GM19238 (cell line): ENCODE data around the gene ERC2.

Source experiments
- DNase-seq: peaks from one replicate; pipeline ENCODE4 v3.0.0; 2011; ENCODE audit warnings: low spot score; ENCODE audit not compliant: insufficient read length

The ERC2 gene

DNA sequence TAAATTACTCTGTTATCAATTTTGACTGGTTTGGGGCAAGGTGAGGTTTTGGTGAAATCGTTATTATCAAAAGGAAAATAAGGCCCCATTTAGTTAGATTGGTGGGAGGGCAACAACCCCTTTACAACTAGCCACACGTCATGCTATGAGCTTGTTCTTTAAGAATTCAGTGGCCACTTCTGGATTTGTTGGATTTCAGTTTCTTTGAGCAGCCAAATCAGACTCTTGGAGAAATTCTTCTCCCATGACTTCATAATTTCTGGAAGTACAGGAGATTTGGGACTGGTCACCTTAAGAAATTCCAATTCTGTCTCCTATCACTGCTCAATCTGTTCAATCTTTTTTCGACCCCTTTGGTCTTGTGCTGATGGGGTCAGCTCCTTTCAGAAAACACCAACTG is 966.4 kb downstream of the ERC2 start:
- no peak for DNase-seq

DNA sequence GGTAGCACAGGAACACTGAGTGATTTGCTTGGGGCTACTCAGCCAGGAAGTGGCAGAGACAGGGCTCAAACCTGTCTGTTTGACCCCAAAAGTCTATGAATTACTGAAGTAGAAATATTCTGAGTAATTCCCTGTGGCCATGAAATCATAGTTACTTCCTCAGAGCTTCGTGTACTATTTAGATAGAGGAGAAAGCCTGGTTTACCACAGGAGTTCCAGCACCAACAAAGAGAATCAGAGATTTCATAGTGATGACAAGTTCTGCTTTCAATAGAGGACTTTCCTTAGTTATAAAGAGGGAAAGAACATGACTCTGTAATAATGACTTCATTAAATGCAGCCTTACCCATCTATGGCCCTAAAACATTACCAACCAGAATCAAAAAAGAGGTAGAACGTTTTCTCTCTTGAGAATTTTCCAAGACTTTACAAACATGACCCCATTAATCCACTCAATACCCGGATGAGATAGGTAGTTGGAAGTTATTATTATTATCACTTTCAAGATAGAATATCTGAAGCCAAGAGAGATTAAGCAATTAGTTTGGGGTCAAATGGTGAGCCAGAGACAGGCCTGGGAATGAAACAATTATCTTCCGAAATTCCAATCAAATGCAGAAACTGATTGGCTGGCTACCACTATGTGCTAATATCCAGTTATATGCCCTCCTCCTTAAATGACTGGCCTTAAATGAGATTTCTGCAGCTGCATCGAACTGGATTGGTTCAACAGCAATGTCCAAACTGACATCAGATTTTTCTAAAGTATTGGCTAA is 967.5 kb downstream of the ERC2 start:
- no peak for DNase-seq

DNA sequence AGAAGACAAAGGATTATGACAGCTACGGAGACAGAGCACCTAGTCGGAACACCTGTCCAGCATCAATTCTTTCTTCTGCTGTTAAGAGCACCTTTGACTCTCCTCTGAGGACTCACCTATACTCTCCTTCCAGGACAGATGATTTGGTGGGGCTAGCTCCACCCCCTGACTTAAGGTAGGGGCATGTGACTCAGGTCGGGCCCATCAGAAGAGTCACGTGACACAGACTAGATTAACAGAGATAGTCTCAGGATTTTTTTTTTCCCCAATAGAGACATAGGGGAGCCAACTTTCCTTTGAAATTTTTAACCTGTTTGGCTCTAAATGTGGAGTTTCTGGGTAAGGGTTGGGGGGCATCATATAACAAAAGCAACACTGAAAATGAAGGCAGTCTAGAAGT is 969.7 kb downstream of the ERC2 start:
- no peak for DNase-seq

DNA sequence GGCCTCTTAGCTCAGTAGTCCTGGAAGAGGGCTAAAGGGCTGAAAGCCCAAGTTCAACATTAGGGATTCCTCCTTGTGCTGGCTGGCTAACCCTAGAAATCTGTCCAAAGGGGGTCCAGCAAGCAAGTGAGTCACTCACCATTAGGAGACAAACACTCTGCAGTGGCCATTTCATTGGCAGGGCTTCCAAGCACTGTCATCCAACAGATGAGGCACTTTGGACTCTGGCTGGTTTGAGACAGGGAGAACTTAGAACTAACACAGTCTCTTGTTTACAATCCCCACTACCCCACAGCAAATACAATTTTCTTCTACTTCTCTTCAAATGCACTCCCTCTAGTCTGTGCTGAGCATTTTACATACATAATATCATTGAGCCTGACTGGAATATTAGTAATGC is 971.0 kb downstream of the ERC2 start:
- DNase-seq = no peak

DNA sequence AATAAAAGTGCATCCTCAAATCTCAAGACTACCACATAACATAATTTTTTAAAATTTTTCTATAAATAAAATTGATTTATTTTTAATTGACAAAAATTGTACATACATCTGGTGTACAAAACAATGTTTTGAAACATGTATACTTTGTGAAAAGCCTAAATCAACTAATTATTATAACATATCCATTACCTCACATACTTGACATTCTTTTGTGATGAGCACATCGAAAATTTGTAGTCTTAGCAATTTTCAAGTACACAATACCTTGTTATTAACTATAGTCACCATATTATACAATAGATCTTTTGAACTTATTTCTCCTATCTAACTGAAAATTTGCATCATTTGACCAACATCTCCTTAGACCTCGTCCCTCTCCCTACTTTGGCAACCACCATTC is 973.3 kb downstream of the ERC2 start:
- no peak for DNase-seq

DNA sequence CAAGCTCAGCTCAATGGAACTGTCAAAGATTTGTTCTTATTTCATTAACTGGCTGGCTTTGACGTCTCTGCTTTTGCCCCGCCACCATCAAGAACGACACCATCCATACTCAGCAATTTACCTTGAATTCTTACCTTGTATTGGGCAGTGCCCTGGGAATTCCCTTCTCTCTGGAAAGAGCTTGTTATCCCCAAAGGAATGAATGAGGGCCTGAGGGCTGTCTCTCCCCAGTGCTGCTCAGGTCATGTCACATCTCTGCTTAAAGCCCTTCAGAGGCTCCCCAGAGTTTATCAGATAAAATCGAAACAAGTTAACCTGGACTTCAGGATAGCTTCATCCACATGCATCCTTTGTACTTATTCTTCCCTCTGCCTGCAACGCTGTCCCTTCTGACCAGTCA is 975.3 kb downstream of the ERC2 start:
- DNase-seq = no peak

DNA sequence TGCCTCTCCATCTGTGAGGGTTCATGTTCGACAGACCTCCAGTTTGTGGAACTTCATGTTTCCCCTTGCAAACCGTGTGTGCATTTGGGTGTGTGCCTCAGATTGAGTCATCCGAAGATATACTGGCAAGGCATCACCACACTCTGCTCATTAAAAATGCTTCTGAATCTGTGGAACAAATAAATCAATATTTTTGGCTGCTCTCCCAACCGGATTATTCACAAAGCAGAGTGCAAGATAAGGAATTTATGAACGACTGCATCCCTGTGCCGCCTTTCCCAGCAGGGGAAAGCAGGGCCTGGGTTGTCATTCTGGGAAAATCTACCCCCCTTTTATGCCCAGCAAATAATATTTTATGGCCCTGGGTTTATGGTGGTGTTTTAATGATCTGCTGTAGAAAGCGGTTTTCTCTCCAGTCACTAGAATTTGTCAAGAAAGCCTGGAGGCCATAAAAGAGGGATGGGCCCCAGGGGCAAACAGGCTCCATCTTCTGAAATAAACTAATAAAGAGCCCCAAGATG is 976.9 kb downstream of the ERC2 start:
- DNase-seq = no peak

DNA sequence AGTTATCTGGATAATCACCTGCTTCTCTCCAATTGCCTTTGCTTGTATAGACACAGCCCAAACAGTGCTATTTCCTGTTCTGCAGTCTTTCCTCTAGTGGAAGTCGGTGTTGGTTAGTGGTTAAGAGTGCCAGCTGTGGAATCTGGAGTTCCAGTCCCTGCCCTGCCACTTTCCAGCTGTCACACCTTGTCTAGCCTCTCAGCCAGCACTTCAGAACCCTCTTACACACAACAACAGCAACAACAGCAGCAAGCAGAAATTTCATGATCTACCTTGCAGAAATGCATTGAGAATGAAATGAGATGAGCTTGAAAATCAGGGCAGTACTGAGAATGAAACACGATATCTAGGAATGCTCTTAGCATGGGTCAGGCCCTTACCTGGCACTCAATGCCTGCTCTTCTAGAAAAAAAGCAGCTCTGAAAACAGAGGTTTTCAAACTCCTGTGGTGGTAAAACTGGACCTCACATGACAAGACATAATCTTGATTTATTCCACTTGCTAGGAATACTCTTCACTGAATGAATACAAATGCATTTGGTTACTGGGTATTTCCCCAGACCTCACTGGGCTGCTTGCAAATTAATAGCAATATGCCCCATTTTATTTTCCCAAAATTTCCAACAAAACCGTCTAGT is 977.9 kb downstream of the ERC2 start:
- DNase-seq = no peak

DNA sequence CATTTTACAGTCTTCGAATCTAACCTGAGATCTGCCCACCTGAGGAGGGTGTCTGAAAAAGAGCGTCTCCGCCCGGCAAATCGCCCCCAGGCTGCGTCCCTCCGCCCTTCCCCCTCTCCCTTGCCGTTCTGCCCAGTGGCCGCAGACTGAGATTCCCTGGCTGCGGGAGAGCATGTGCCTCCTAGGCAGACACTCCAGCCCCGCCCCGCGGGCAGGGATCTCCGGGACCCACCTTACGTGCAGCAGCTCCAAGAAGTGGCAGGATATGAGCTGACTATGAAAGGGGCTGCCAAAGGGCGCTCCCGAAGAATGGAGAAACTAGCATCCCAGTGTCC is 978.5 kb downstream of the ERC2 start:
- DNase-seq = no peak

DNA sequence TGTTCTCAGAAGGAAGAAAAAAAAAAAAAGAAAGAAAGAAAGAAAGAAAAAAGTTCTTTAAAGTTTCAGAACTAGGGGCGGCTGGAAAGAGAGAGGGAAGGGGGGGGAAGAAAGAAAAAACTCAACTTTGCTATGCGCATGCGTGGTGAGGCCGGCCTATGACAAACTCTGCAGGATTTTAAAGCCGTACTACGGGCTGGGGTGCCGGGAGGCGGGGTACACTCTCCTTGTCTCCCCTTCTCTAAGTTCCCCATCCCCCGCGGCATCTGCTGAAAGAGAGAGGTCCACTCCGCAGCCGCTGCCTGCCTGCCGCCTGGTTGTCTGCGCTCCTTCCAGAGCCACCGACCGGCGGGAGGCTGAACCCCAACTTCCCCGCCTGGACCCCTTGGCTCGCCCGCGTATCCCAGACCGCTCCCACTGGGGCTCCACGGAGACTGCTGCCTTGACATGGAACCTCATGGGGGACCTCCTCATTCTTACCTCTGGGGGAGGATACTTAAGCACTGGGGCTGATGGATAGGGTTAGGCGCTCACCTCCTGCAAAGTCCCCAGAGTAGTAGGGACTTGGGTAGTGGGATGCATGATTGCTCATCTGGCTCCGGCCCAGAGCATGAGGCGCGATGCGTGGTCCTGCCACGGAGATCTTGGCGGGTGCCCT is 979.7 kb downstream of the ERC2 start:
- DNase-seq = no peak

DNA sequence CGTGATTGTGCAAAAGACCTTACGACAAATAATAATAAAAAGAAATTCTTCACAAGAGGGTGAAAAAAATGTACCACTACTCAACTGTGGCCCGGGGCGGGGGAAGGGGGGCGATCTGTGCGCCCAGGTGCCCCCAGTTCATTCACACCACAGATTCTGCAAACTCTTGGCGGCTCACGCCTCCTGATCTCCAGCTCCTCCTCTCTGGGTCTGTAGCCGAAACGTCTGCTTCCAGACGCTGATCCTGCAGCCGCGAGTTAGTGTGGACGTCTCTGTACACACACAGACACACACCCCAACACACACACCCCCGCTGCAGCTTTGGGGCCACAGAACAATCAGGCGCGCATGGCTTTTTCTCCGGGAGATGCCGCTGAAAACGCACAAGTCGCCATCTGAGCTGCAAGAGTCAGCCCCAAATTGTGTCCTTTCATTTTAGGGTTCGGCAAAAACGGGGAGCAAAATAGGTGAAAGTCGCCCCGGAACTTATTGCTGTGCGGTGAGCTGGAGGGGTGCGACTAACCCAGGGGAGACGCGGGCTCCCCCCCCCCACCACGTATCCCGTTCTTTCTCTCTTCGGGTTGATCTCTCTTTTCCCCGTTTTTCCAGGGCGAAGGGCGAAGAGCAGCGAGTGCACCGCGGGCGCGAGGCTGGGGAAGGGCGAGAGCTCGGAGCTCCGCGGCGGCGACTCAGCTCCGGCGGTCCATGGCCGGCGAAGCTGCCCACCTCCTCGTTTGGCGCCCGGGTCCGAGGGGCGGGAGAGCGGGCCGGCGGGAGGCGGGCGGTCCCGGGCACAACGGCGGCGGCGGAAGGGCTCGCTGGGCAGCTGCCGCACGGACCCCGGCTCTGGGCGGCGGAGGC is 980.7 kb downstream of the ERC2 start:
- no peak for DNase-seq

DNA sequence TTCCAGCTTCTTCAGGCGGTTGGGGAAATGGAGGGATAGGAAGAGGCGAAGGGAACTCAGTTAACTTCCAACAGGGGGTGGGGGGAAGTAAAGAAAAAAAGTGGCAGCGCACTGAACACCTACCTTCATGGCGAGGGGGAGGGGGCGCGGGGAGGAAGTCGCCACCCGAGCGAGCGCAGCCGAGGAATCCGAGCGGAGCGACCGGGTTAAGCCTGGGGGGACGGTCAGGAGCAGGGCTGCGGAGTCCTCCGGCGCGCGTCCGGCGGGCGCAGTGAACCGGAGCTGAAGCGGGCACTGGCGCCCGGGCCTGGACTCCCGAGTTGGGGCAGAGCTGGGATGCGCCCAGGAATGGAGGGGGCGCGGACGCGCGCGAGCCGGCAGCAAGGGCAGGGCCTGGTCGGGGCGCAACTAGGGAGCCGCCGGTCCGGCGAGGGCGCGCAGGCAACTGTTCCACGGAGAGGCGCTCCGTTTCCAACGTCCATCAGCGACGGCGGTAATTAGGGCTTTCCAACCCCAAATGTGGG is 981.3 kb downstream of the ERC2 start, which contains the start of gene WNT5A:
Gene WNT5A (minus strand): TSS at position 450 of the 524 bp plus-strand sequence. CDS start 321 bp downstream, at position 129.
- no peak for DNase-seq

DNA sequence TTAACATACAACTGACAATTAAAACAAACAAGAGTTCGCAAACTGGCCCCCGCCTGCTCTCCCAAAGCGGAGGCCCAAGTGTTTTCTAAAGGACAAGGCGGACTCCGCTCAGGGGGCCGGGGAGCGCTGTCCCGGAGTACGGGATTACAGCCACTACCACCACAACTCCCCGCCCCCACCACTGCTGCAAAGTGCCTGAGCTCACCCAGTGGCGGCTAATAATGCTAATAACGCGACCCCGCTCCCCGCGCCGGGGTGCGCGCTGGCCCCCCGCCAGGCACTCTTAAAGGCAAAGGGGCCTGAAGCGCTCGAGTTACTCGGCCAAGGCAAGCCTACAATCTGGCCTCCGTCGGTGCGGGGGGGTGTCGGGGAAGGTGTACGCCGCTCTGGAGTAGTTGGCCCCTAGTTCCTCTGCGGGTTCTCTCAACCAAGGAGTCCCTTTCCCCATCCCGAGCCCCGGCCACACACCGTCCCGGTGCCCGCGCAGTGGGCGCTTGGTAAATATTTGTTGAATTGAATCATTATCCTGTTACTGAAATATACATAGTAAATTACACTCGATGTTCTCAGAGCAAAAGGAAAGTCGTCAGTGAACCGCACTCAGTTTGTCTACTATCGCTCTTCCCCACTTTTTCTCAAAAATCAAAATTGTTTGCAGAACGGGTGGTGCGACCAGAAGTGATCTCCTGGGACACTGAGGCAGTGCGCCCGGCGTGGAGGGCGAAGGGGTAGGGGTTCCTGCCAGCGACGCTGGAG is 982.0 kb downstream of the ERC2 start:
- DNase-seq = no peak

DNA sequence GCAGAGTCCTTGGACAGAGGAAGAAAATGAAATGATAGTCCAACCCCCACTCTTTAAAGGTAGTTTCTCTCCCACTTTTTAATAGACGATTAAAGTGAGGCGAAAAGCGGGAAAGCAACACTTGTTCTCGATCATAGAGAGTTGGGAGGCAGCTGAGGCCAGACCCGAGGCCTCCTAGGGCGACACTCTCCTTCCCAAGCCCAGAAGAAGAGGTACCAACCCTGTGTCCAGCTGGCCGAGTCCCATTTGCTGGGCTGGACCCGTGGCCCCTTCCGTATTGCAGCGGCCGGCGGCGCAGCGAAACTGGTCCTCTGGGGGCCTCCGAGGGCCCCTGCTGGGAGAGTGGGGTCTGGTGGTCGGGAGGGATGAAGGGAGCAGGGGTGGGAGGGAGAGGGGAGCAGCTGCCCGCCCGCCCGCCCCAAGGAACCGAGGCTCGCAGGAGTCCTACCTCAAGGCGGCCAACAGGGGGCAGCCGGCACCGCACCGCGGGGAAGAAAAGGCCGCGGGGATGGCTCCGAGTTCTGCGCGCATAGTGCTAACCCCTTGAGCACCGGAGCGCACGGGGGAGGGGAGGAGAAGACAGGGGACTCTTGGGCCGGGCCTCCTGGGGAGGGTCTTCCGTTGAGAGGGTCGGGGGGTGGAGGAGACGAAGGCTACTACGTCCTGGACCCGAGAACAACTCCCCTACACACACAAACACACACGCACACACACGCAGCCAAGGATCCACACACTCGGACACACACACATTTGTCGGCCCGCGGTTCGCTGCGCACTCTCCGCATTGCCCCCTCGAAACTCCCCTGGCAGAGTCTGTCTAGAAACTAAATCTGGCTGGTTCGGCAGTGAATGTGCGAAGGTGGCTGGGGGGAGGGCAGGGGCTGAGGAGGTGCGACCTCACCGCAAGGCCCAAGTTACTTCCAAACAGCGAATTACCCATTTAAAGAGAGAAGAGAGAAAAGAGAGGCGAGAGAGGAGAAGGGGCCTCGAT is 983.2 kb downstream of the ERC2 start:
- DNase-seq = peak; percentile 70

DNA sequence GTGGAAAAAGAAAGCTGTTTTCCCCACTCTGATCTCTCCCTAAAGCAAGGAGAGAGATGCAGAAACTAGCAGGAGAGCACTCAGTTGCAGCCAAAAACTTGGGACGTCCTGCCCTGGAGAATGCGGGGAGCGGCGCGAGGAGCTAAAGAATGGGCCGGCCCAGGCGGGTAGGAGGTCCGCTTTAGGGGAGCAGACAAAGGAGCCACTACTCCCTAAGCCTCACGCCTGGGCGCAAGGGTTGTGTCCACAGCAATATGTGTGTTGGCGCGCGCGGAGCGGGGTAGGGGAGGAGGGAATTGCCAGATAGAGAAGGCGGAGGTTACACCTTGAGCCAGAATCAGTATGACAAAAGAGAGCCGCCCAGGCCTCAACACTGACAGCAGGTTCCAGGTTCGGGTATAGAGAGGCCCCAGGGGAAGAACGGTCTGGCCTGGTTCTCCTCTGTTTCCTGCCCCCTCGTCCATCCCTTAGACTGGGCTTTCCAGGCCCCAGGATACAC is 984.0 kb downstream of the ERC2 start:
- no peak for DNase-seq

DNA sequence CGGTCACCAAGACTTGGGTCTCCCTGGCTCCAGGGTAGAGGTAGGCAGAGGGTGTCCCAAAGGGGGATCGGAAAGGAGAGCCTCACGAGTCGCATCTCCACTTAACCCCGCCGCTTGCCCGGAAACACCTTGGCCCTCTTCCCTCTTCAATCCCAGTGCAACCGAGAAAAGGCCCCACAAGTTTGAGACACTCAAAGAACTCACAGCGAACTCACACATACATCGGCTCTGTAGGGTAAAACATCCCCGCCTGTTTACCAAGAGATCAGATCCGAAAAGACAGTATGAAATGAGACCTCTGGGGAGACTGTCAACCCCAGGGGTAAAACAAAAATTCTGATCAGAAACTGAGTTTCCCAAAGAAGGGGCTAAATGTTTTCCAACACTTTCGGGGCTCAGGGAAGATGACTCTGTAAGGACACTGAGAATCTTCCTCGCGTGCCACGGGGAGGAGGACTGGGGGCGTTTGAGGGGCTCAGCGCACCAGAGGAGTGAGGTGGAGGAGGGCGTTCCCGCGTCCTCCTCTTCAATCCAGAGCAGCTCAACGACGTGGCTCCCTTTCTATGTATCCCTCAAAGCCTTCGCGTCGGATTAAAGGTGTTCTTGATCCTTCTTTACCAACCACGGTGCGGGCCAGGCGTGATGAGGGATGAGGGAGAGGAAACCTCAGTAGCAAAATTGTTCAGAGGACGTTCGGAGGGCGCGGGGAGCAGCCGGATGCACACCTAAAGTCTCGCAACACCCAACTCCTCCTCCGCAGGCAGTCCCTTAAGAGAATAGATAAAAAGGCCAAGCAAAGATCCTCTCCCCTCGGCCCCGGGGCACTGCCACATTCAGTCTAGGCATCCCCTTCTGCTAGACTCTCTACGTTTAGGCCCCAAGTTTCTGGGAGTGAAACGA is 984.8 kb downstream of the ERC2 start:
- DNase-seq = no peak

DNA sequence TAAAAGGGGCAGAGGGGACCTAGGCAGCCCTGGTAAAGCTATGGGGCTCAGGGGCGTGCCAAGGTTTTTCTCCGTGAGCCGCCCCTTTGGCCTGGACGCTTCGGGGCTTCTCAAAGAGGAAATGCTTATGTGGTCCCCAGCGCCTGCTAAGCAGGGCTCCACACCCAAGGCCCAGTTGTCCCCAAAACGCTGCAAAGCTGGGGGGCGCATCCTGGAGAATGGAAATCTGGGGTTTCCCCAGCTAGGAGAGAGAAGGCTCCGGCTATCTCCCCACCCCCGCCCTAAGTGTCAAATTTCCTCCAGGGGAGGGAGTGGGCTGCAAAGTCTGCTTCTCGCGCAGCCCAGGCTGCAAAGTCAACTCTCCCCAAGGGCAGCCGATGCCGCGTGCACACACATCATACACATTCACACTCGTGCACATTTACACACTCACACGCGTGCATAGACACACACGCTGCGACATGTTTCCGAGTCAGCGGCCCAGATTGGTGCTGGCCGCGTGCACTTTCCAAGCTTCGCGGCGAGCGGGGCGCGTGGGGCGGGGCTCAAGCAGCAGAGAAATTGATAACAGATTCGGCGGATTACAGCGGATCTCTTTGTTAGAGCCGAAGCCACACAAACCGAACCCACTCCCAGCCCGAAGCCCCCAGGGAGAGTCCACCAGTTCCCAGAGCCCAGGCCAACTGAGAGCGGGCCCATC is 985.6 kb downstream of the ERC2 start:
- DNase-seq = no peak
